Activated T-cell treated with anti-CD3 and anti-CD28 coated beads, Interleukin-2, amount 50 U/mL, for 48 hours (primary cell): ENCODE data around the gene MMP15.
"Not testable (repeated sequence)": the region's sequence is repeated elsewhere in the genome, so short reads cannot be mapped to it uniquely, and the experiment has no call there.

Experiments used
- DNase-seq, 2 experiments: peaks; one replicate each; pipeline ENCODE4 v3.0.0-alpha.2; 2020

Gene MMP15

DNA sequence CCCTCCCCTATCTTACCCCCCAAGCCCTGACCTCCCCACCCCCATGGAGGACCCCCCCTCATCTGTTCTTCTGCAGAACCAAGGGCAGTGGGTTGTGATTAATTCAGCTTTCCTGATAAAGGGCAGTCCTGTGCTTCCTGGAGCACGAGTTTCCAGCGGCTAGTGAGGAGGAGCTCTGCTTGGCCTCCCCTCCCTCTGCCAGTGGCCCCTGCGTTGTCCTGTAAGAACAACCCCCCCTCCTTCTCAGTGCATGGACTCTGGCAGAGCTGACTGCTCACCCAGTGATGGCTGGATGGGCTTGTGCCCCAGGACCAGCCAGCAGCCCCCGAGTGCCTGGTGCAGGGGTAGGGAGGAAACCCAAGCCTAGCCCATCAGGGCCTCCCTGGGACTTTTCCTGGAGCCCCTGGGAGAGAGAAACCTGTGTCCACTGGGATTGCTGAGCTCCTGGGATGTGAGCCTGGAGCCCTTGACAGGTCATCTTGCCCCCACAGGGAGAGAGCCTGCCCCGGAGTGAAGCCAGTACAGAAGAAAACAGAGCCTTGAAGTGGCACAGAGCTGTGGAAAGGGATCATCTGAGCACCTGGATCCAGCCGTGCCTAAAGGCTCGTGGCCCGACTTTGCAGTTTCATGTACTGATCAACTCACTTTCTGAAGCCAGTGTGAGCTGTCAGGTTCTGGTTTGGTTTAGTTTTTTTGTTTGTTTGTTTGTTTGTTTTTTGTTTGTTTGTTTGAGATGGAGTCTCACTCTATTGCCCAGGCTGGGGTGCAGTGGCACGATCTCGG lies 26.5 kb downstream of the MMP15 start:
- no peak for DNase-seq

DNA sequence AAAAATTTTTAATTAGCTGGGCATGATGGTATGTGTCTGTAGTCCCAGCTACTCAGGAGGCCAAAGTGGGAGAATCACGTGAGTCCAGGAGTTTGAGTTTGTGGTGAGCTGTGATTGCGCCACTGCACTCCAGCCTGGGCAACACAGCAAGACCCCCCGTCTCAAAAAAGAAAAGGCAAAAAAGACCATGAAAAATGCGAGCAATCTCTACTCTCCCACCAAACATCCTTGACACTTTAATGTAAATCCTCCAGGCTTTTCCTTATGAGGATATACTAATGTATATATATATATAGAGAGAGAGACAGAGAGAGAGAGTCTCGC lies 28.1 kb downstream of the MMP15 start:
- DNase-seq, result no peak

DNA sequence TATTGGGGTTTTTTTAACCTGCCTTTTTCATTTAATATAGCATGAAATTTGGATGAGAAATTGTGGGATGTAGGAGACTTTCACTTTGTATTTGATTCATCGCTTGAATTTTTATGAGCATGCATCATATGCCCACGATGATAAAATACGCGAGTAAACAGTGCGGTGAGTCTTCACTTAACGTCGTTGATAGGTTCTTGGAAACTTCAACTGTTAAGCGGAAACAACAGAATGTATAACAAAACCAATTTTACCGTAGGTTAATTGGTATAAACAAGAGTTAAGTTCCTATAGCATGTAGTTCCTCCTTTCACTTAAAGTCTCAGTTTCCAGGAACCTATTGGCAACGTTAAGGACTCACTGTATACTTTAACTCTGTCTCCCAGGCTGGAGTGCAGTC lies 28.7 kb downstream of the MMP15 start:
- no peak for DNase-seq

- DNase-seq, result no peak
Measured at GRCh38 chr16:58056580-58056979, 31.0 kb downstream of the MMP15 start.

- DNase-seq, result no peak
Measured at GRCh38 chr16:58057121-58057520, 31.6 kb downstream of the MMP15 start.

DNA sequence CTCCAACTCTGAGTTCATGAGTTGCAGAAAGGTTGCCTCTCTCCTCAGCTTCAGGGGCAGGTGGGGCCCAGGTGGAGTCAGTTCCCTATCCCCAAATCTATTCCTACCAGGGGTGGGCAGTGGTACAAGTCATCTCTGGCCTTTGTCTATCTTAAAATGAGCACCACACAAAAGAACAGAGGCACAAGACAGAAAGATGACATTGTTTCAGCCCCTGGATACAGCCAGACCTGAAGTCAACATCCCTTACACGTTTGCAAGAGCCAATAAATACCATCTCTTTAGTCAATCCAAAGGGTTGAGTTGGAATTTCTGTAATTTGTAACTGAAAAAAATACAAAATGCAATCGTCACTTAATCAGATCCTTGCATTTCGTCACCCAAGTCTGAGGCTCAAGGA lies 32.2 kb downstream of the MMP15 start:
- DNase-seq, result no peak

DNA sequence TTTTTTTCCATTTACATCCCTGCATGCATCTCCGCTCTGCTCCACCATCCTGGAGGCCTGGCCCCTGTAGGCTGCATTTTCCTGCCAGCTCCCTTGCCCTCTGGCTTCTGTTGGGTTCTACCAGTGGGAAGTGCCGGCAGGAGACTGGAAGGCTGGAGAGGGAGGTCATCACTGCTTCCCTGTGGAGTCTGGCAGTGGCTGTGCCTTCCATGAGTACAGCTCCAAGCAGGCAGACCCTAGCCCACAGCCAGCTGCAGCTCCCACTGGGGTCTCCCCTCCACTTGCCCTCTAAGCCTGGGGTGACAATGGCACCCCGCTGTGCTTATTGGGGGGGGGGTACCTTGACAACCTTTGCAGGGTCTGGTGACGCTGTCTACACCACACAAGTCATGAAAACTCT lies 37.3 kb downstream of the MMP15 start:
- no peak for DNase-seq

DNA sequence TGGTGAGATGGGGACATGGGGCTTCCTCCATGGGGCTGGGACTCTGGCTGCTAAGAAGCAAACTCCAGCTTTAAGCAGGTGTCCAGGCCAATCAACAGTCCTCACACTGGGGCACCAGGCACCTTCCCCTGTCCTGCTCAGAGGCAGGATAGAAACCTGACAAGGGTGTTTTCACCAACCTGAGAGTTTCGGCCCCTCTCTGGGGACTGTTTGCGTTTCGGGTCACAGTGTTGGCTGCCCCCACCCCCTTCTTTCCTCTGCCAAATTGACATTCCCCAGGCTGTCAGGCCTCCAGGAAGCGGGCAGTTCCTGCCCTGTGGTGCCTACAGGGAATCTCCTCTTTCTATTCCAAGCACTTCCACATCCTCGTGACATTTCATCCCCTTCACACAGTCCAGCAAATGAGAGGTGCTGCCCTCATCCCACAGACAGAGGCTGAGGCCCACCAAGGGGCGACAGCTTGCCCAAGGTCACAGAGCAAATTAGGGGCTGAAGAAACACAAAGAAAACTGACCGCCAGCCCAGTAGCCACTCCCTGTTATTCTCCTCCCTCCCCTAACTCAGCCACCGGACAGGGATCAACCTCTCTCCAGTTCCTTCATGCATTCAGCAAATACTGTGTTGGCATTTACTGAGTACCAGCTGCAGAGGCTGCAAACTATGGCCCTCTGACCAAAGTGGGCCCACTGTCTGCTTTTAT lies 38.0 kb downstream of the MMP15 start:
- no peak for DNase-seq

DNA sequence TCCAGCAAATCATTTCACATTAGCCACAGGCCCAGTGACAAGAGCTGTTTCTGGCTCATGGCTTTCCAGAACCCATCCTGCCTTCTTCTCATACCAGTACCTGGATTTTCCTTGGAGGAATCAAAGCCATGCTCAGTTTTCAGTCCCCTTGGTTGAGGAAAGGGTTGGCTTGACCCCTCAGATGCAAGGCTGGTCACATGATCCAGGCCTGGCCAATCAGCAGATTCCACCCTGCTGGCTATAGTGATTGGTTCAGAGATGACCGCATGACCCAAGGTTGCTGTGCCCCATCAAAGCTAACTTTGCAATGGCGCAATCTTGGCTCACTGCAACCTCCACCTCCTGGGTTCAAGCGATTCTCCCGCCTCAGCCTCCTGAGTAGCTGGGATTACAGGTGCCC lies 45.0 kb downstream of the MMP15 start:
- no peak for DNase-seq

GRCh38 chr16:58072134-58072533 lies 46.6 kb downstream of the MMP15 start:
- DNase-seq, result not testable (repeated sequence)

GRCh38 chr16:58073086-58073485 lies 47.5 kb downstream of the MMP15 start:
- DNase-seq, result not testable (repeated sequence)

GRCh38 chr16:58074657-58075056 lies 49.1 kb downstream of the MMP15 start:
- DNase-seq, result no peak

- no peak for DNase-seq
Measured at GRCh38 chr16:58076514-58076913, 51.0 kb downstream of the MMP15 start.

DNA sequence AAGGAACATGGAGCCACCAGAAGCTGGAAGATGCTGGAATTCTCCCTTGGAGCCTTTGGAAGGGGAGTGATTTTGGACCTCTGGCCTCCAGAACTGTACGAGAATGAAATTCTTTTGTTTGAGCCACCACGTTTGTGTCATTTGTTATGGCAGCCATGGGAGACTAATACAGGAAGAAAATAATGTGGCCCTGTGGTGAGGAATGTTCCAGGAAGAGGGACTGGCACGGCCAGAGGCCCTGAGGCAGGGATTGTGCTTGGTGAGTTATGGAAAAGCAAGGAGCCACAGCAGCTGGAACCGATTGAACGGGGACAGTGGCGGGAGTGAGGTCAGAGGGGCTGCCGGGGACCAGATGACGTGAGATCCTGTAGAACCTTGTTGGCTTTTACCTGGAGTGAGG lies 52.2 kb downstream of the MMP15 start:
- DNase-seq, result no peak

DNA sequence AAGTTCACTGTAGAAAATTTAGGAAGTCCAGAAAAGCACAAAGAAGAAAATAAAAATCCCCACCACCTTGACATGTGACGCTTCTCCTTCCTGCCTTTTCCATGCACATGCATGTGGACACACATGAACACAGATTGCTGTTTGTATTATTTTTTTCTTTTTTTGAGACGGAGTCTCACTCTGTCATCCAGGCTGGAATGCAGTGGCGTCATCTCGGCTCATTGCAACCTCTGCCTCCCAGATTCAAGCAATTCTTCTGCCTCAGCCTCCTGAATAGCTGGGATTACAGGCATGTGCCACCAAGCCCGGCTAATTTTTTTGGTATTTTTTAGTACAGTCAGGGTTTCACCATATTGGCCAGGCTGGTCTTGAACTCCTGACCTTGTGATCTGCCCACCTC lies 55.1 kb downstream of the MMP15 start:
- DNase-seq, result not testable (repeated sequence)

- DNase-seq, result no peak
Measured at GRCh38 chr16:58082381-58082780, 56.8 kb downstream of the MMP15 start.

DNA sequence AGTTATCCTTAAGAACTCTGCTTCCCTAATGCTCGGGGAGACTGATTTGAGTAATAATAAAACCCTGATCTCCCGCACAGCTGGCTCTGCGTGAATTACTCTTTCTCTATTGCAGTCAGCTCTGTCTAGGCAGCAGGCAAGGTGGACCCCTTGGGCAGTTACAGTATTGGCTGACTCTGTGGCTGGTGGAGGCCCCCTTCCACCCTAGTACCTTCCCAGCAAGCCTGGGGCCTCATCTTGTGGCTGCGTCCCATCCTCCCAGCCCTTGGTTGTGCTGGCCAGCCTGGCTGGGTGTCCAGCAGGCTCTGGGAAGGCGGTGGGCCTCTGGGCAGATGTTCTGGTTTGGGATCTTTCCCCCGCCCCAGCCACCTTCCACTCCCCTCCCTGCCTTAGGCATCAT lies 59.1 kb downstream of the MMP15 start:
- no peak for DNase-seq

DNA sequence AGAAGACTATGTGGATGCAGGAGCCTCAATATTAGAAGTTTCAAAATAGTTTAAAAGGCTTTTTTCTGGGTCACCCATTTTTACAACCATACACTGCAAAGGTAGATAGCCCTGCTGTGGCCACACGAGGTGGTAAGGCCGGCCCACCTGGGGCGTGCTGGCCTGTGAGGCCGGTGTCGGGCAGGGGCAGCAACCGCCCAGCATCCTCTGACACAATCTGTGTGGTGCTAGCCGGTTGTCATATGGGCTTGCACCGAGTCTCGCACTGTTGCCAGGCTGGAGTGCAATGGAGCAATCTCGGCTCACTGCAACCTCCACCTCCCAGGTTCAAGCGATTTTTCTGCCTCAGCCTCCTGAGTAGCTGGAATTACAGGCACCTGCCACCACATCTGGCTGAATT lies 59.6 kb downstream of the MMP15 start:
- DNase-seq, result no peak

- DNase-seq, result no peak
Measured at GRCh38 chr16:58085584-58086251, 60.2 kb downstream of the MMP15 start.

- no peak for DNase-seq
Measured at GRCh38 chr16:58086381-58087208, 61.0 kb downstream of the MMP15 start.

GRCh38 chr16:58087209-58087913 lies 61.8 kb downstream of the MMP15 start:
- no peak for DNase-seq

DNA sequence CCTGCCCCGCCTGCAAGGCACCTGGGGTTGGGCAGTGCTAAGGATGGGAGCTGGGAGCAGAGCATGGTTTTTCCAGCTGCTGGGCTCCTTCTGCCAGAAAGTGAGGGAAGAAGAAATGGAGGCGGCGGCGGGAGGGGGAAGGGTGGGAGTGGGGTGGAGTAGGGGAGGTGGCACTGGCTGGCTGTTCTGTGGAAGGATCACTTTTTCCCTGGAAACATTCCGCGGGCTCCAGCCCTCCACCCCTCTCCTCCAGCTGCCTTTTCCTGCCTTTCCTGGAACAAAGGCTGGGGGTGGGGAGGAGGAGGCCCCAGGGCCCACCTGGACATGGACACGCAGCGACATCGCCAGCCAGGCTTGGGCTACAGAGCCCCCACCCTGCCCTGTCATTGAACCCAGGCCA lies 62.5 kb downstream of the MMP15 start:
- no peak for DNase-seq

- not testable (repeated sequence) for DNase-seq
Measured at GRCh38 chr16:58090396-58090795, 64.8 kb downstream of the MMP15 start.
